Stimulated activated CD8-positive, alpha-beta memory T cell treated with anti-CD3 and anti-CD28 coated beads, Interleukin-12 subunit alpha, Interleukin-12 subunit beta, amount 100 ng/mL, for 24 hours (primary cell): ENCODE measurements around the gene AADAC.
"Not testable (repeated sequence)": the region's sequence is repeated elsewhere in the genome, so short reads cannot be mapped to it uniquely, and the experiment has no call there.

Experiments used
- DNase-seq: peaks from one replicate; pipeline ENCODE4 v3.0.0-alpha.2; 2020; ENCODE audit errors: extremely low read depth

Gene AADAC

DNA sequence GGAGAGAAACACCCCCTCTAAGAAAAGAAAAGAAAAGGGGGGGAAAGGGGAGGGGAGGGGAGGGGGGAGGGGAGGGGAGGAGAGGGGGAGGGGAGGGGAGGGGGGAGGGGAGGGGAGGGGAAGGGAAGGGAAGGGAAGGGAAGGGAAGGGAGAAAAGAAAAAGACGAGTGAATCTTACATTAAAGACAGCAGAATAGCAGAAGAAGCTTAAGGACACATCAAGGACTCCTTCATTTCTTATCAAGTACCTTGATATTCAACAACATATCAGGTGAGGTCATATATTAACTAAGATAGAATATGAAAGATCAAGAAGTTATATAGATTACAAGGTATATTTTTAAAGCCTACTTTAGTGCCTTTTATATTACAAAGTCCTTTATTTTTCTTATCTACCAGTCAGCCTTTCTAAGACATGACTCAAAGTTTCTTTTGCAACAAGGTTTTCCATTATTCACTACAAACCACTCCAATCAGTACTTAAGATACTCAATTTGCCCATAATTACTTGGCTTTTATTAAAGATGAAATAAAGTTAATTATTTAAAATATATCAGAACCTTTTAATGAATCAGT is 17.7 kb upstream of the AADAC start:
- DNase-seq = no peak

- DNase-seq = no peak
Measured at GRCh38 chr3:151798466-151798865, 15.4 kb upstream of the AADAC start.

- no peak for DNase-seq
Measured at GRCh38 chr3:151800431-151800830, 13.5 kb upstream of the AADAC start.

DNA sequence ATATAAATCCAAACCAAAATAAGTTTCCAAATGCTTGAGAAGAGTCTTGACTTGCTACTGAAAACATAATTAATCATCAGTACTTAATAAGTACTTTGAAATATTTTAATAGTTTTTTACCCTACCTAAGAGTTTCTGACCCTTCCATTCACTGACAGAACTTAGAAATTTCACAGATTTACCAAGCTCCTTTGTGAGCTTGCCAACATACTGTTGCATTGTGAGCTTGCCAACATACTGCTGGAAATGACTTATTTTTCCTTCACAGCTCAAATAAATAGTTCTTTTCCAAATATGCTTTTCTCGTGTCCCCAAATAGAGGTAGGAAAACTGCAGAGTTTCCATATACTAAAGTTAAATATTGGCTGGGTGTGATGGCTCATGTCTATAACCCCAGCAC is 9.6 kb upstream of the AADAC start:
- no peak for DNase-seq

DNA sequence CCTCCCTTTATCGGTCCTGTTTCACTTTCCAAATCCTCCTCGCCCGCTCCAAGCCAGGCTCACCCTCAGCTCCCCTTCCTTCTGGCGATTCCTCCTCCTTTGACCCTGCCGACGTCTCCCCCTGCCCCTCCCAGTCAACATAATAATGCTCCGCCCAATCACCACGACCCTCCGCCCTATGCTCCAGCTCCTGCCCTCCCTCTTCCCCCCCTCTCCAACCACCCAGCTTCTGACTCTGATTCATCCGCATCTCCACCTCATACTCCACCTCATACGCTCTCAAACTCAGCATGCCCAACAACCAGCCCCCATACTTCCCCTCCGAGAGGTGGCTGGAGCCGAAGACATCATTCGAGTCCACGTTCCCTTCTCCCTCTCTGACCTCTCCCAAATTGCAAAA is 7.1 kb upstream of the AADAC start:
- no peak for DNase-seq

DNA sequence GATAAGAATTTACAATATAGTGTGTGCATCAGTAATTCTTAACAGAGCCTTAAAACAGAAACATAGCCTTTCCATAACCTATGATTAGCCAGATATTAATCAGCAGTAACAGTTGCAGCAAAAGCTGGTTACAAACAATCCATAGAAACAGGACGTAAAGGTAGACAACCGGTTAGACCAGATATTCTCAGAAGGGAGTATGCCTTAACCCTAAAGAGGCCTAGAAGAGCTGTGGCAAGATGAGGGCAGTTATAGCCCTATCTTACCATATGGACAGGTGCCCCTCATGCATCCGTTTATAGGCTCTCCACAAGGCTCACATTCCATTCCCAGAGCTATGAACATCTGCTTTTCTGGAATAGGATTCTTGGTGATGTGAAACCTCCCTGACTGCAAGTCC is 5.0 kb upstream of the AADAC start:
- not testable (repeated sequence) for DNase-seq

GRCh38 chr3:151811474-151811873 is 2.4 kb upstream of the AADAC start:
- DNase-seq = no peak

GRCh38 chr3:151814588-151814987 is 672 bp downstream of the AADAC start:
- DNase-seq = no peak

- no peak for DNase-seq
Measured at GRCh38 chr3:151816091-151816604, 2.2 kb downstream of the AADAC start.

DNA sequence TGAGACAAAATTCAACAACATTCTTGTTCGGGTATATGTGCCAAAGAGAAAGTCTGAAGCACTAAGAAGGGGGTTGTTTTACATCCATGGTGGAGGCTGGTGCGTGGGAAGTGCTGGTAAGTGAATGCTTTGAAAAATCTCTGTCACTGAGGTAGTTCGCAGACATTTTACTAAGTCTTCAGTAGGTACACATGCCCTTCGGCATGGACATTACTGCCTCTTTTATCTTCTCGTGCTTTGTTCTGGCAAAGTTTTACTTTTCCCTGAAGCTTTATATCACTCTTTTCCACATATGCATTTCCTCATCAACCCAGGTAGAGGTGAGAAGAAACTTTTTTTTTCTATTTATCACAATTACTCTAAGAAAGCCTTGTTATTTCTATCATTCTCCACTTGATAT is 3.6 kb downstream of the AADAC start:
- DNase-seq = no peak

- DNase-seq = no peak
Measured at GRCh38 chr3:151818361-151818760, 4.4 kb downstream of the AADAC start.

- DNase-seq = no peak
Measured at GRCh38 chr3:151819910-151820309, 6.0 kb downstream of the AADAC start.

DNA sequence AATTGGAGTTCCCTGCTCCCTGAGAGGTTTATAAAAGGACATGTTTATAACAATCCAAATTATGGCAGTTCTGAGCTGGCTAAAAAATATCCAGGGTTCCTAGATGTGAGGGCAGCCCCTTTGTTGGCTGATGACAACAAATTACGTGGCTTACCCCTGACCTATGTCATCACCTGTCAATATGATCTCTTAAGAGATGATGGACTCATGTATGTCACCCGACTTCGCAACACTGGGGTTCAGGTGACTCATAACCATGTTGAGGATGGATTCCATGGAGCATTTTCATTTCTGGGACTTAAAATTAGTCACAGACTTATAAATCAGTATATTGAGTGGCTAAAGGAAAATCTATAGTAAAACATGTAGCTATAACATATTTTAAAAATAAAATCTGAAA is 13.9 kb downstream of the AADAC start:
- DNase-seq = no peak

DNA sequence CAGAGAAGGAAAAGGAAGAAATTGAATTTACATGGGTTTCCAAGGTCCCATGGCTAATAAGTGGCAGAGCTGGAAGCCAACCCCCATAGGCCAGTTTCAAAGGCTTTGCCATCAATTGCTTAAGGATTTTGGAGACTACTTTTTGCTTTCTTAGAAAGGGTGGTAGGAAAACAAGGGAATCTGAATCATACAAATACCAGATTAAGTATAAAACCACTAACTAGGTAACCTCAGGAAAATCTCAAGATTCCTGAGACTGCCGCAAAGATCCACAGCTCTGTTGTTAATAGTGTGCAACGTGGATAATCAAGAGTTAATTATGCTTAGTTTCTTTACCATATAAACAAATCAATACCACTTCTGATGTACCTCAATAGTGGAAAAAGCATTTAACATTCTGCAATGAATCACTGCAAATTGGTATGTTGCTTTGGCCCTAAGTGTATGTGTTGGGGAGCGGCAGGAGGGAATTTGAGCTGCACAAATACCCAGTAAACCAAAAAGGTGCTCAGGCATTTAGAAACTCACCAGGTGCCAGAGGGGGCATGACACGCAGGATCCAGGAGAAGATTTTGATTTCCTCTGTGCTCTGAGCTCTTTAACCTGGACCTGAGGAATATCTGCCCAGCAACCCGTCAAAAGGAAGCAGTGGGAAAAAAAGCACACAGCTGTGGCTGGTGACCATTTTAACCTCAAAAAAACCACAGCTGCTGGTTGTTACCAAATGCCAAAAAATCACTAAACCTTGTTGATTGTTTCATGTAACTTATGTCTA is 22.0 kb downstream of the AADAC start:
- DNase-seq = no peak

- DNase-seq = no peak
Measured at GRCh38 chr3:151837057-151837456, 23.1 kb downstream of the AADAC start.

- DNase-seq = no peak
Measured at GRCh38 chr3:151838574-151839312, 24.8 kb downstream of the AADAC start.

DNA sequence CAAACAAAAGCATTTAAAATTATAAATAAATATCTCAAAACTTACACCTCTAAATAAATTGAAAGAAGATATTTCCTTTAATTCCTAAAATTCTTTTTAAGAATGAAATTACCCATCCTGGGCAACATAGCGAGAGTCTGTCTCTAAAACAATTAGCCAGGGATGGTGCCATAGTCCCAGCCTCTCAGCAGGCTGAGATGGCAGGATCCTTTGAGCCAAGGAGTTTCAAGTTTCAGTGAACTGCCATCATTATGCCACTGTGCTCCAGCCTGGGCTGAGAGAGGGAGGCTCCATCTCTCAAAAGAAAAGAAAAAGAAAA is 25.4 kb downstream of the AADAC start:
- no peak for DNase-seq

DNA sequence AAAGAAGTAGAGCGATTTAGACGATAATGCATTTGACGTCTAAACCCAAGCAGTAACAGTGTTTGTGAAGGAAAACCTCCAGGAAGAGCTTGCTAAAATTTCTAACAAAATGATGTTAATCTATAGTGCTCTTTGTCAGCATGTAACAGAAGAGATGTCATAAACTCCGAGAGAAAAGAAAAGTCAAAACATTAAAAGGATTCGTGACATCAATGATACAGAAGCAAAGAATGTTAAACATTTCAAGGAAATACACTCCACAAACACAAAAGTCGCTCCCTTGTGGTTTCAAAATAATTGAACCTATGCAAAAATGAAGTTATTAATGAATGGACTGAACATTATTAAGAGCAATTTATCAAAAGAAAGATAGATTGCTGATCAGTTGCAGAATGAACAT is 27.9 kb downstream of the AADAC start:
- no peak for DNase-seq

GRCh38 chr3:151843275-151843674 is 29.4 kb downstream of the AADAC start:
- no peak for DNase-seq

- no peak for DNase-seq
Measured at GRCh38 chr3:151845306-151845905, 31.5 kb downstream of the AADAC start.

GRCh38 chr3:151850065-151850464 is 36.1 kb downstream of the AADAC start:
- DNase-seq = not testable (repeated sequence)

DNA sequence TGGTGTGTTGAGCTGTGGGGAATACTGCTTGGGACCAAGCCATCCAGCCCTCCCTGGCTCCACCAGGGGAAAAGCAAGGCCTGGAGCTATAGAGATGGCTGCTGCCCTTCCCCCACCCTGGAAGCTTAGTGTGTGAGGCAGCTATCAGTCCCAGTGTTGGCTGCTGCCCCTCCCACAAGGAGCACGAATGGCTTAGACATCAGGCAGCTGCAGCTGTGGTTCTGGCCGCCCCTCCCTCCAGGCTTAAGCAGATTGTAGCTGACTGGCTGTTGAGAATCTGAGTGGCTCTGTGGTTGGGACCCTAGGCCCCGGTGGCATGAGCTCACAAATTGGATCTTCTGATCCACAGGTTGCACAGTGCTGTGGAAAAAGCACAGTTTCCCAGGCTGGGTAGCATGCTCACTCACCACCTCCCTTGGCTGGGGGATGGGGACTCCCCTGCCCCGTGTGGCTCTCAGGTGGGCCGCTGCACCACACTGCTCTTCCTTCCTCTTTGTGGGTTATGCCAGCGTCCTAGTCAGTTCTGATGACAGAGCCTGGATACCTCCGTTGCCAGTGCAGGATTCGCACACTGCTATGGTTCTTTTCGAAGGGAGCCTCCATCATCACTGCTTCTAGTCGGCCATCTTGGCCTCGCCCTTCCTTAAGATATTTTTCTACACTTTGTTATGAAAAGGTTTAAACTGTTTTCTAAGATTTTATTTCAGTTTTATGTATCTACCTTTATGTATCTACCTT is 38.3 kb downstream of the AADAC start:
- no peak for DNase-seq
